Renal cortex interstitium (tissue), 15 donors: ENCODE data around the gene MGAT4C. TPM values are rescaled to one million over a fixed set of nuclear protein-coding genes. Genes with fewer than 3 reads are reported as not detected.
"Not testable (repeated sequence)": the region's sequence is repeated elsewhere in the genome, so short reads cannot be mapped to it uniquely, and the experiment has no call there.

Experiments
- DNase-seq, 11 donors: peaks; one replicate each; pipeline ENCODE4 v3.0.0-alpha.2; 2013; ENCODE audit warnings: low read depth in 9 of 11, low spot score in 4 of 11; ENCODE audit errors: extremely low read depth in 1 of 11
- long read RNA-seq, 16 experiments: transcript quantifications; one replicate each; lab custom pipeline, GENCODE V29; 2026
- polyA plus RNA-seq, 3 donors: library from polyadenylated mRNA; unstranded; fragments of 120-200 nt; gene quantifications; one replicate each; pipeline ENCODE4 v1.2.1, GENCODE V29; 2013; ENCODE audit not compliant: insufficient read length in 3 of 3

The MGAT4C gene
- 1 to 10 TPM in 2 of 3 donors, under 1 TPM in 1; 0.82 to 2.3 (median 1.4) TPM for polyA plus RNA-seq
- long read RNA-seq, donor 1 = 0 reads
- long read RNA-seq, donor 2 = 0 reads
- long read RNA-seq, donor 3 = 0 reads
- long read RNA-seq, donor 4, full-length matches to known transcripts = 1 of 1 reads
- long read RNA-seq, donor 4, partial matches to known transcripts = 0 of 1 reads
- long read RNA-seq, donor 4, other reads (novel, unspliced or antisense) = 0 of 1 reads
- long read RNA-seq, donor 5 = 0 reads
- long read RNA-seq, donor 6 = 0 reads
- long read RNA-seq, donor 7, full-length matches to known transcripts = 1 of 1 reads
- long read RNA-seq, donor 7, partial matches to known transcripts = 0 of 1 reads
- long read RNA-seq, donor 7, other reads (novel, unspliced or antisense) = 0 of 1 reads
- long read RNA-seq, donor 8, full-length matches to known transcripts = 1 of 1 reads
- long read RNA-seq, donor 8, partial matches to known transcripts = 0 of 1 reads
- long read RNA-seq, donor 8, other reads (novel, unspliced or antisense) = 0 of 1 reads
- long read RNA-seq, donor 9 = 0 reads
- long read RNA-seq, donor 10, full-length matches to known transcripts = 1 of 1 reads
- long read RNA-seq, donor 10, partial matches to known transcripts = 0 of 1 reads
- long read RNA-seq, donor 10, other reads (novel, unspliced or antisense) = 0 of 1 reads
- long read RNA-seq, donor 11 = 0 reads
- long read RNA-seq, donor 12 = 0 reads
- long read RNA-seq, donor 13 = 0 reads
- long read RNA-seq, donor 14 = 0 reads
- long read RNA-seq, donor 15 = 0 reads
- long read RNA-seq, donor 16 = 0 reads

DNA sequence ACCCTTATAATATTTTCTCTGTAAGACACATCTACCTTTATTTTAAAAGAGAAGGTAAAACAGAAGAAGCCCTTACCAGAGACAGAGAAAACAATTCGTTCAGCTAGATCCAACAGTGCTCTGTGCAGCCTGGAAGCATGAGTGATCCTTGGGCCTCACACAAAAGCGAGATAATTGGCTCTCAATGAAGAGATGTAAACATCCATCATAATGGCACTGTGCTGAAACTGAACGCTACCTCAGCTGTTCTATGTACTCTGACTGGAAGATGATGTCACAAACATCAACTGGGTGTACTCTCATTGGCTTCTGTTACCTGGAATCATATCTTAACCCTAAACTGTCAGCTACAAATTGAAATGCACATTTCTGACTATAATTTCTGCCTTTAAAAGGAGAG, at the start of gene MGAT4C:
Gene MGAT4C (minus strand): TSS at position 229 of the 400 bp plus-strand sequence.
- DNase-seq = no peak

DNA sequence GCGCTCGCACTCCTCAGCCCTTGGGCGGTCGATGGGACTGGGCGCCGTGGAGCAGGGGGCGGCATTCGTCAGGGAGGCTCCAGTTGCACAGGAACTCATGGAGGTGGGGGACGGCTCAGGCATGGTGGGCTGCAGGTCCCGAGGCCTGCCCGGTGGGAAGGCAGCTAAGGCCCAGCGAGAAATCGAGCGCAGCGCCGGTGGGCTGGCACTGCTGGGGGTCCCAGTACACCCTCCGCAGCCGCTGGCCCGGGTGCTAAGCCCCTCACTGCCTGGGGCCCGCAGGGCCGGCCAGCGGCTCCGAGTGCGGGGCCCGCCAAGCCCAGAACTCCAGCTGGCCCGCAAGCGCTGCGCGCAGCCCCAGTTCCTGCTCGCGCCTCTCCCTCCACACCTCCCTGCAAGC, 40.2 kb upstream of the MGAT4C start:
- not testable (repeated sequence) for DNase-seq

DNA sequence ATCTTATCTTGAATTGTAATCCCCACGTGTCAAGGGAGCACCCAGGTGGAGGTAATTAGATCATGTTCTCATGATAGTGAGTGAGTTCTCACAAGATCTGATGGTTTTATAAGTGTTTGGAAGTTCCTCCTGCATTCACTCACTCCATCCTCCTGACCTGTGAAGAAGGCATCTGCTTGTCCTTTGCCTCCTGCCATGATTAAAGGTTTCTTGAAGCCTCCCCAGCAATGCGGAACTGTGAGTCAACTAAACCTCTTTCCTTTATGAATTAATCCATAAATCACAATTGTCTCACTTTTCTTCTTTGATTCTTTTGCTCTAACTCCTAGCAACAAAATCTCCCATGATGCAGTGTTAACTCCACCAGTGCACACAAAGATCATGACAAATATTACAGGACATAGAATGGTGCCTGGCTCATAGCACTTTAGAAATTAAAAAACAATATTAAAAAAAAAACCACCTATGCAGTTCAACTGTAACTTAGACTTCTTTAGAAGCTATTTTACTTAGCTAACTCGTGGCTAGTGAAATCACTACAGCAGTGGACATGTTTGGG, 37.6 kb upstream of the MGAT4C start:
- no peak for DNase-seq

DNA sequence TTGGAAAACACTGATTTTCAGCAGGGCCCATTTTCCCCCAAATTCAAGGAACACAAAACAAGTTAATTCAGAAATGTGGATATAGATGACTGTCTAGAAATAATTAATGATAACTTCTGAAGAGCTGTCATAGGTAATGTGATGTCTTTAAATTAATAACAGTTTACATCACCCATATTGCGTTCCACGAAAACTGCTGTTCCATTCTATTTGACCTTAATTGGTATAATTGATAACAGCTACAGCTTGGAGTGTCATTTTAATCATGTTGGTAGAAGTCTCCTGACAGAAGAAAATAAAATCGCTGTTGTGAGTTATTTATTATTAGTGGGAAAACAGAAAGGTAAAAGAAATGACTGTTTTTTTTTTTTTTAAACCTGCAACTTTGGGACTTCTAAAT, 36.3 kb upstream of the MGAT4C start:
- DNase-seq = no peak

DNA sequence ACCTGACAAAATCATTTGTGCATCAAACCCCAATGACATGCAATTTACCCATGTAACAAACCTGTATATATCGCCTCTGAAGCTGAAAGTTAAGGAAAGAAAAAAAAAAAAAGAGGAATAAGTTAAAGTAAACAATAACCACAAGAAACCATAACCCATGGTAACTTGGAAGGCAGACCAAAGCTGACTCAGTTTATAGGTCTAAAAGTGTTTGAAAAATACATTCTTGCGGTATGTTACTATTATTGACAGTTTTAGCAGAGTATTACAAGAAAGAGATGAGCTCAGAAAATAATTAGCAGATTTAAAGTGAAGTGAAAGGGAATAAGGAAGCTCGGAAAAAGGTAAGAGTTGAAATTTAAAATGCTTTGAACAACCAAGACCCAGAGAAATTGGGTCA, 34.4 kb upstream of the MGAT4C start:
- DNase-seq = no peak

DNA sequence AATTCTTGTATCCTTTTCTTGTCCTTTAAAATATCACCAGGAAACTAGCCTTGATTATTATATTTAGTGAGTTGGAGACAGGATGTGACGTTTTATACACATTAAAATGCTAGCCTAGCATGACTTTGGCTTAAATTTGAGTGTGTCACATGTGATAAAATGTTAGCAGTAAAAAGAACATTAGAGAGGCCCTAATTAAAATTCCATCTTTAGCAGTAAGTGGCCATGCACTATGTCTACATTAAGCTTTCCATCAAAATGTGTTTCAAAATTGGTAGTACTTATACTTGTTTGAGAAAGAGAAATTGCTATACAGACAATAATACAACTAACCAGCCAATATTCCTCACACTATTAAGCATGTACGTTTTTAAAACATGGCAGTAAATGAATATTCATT, 29.9 kb upstream of the MGAT4C start:
- DNase-seq = no peak

DNA sequence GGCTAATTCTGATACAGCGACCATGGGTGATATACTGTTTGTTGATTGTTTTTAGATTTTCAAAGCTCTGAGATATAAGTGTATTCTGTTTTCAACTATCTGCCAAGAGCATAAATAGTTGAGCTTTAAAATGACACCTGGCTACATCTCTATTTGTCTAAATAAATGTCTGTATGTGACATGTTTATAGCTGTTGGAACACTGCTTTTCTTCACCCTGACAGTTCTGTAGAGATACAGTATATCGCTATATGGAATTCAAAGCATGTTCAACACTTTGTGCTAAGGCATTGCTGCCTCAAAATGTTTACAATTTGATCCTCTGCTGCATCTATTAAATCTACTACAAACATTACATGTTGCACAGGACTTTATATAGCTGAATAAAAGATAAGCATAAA, 27.4 kb upstream of the MGAT4C start:
- DNase-seq = no peak

DNA sequence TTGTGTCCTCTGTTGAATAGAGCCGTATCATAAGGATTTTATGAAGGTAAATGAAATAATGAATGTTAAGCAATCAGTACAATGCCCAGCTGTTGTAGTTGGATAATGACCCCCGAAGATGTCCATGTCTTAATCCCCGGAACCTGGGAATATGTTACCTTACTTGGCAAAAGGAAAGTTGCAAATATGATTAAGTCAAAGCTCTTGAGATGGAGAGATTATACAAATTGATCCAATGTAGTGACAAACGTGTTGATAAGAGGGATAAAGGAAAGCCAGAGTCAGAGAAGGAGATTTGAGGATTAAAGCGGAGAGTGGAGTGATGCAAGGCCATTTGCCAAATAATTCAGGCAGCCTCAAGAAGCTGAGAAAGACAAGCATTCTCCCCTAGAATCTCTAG, 19.2 kb upstream of the MGAT4C start:
- no peak for DNase-seq

DNA sequence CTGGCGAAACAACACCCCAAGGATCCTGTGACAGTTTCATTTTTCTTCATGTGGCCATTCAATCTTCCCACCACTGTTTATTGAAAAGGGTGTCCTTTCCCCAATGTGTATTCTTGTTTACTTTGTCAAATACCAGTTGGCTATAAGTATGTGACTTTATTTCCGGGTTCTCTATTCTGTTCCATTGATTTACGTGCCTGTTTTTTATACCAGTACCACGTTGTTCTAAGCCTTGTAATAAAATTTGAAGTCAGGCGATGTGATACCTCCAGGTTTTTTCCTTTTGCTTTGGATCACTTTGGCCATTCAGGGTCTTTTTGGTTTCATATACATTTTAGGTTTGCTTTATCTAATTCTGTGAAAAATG, 9.1 kb upstream of the MGAT4C start:
- DNase-seq = no peak

DNA sequence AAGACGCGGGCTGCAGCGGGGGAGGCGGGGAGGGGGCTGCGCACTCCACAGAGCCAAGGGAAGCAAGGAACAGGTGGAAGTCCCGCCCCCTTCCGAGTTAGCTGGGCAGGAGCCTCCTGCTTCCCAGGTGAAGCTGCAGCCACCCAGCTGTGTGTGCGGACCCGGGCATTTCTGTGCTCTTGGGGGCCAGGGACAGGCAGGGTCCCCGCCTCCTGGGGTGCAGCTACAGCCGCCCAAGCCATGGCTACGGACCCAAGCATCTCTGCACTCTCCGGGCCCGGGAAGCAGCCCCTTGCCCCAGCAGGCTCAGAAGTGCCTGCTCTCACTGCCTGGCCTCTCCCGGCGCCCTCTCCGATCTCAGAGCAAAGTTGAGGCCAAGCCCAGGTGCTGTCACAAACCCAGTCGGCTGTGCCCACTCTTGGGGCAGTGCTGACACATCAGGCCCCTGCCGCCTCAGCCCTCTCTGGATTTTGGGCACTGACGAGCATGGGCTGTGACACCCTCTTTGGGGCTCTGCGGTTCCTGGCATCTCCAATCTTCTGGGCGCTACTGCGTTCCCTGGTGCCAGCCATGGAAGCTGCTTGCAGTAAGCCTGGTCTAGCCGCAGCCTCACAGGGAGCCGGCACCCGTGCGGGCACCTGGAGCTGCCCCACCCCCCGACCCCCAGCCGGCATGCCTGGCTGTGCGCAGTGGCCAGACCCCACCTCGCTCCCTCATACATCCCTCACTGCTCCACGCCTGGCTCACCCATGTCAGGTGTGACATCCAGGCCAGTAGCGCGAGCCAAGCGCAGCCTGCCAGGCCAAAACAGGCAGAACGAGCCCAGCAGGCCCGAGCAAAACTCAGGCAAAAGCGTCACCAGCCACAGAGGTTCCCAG, 8.5 kb upstream of the MGAT4C start:
- DNase-seq = peak in 8 of 11 donors; percentile 16 to 36 (median 32)

DNA sequence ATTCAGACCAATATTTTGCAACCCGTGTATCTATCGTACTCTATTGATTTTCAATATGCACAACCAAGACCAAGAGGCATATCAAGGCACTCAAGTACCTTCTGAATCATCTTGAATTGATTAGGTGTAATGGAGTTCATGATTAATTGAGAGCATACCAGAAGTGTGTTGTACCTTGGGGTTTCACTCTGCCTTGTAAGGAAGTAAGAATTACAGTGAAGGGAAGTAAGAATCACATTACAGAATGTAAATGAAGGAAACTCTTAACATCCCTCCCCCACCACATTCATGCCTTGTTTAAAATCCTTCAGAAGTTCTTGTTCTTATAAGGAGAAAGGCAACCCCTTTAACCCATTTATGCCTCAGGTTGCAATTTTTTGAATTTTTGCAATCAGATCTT, 5.4 kb upstream of the MGAT4C start:
- no peak for DNase-seq

DNA sequence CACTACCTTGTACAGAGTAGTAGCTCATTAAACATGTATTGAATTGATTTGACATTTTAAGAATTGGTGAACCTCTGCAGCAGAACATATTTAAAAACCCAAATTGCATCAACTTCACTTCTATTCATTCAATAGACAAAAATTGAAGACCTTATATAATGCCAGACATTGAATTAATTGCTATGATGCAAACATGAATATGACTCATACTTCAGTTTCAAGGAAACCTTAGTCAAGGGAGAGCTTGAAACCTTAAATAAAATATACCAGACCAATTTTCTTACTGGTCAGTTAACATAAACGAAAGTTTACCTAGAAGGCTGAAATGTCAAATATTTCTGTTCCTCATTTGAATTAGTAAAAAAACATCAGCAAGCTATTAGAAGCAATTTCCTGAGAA, 5.0 kb upstream of the MGAT4C start:
- no peak for DNase-seq

DNA sequence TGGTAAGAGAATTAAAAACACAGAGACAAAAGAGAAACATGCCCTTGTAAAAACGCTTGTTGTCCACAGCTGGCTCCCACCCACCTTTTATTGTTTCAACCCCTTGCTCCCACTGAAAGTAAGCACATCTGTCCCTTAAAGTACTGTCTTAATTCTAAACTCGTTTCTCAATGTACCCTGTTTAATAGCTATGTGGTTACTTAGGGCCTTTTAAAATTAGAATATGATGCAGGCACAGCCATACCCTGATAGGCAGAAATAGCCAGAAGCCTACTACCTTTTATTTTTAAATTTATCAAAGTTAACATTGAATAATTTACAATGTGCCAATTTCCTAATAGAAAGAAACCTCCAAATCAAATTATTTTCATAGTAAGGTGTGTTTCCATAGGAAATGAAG, 4.0 kb upstream of the MGAT4C start:
- no peak for DNase-seq

DNA sequence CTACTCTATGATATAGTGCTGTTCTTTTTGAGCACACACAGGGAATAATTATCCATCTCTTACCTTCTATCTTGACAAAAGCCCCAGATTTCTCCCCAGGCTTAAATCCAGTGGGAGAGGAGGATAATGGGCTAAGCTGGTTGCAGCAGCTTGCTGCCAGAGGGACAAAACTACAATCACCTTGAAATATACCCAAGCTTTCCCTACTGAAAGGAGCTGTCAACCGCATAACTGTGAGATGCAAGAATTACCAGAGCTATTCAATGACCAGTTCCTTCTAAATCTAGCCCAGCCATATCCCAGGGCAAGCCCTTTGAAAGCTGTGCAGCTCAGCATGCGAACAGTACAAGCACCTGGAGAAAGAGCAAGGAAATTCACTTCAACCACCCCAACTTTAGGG, 943 bp upstream of the MGAT4C start:
- no peak for DNase-seq

DNA sequence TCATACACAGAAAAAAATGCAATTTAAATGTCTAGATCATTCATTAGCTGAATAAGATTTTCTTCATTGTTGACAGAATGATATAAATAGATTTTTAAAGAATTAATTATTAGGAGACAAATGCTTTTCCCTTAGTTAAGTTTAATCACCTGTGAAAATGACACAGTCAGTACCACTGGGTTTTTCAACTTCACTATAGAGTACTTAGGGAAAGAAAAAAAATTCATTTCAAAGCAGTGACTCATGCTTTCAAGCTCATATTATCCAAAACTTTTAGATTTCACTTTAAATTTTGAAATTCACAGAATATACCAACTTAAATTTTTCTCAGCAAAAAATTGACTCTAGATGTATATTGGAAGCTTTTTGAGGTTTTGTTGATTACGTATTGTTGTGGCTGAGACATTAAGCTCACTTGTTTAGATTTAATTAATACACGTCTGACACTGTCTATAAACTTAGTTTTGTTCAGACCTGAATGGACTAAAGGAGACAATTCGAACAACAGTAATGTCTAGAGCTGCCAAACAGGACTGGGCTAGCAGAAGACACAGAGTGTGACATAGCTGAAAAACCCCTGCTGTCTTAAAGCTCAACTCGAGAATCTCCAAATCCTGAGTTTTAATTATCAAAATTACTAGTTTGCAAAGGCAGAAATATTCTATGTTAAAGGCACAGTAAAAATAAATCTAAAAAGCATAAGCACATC, 1.6 kb downstream of the MGAT4C start:
- DNase-seq = no peak

DNA sequence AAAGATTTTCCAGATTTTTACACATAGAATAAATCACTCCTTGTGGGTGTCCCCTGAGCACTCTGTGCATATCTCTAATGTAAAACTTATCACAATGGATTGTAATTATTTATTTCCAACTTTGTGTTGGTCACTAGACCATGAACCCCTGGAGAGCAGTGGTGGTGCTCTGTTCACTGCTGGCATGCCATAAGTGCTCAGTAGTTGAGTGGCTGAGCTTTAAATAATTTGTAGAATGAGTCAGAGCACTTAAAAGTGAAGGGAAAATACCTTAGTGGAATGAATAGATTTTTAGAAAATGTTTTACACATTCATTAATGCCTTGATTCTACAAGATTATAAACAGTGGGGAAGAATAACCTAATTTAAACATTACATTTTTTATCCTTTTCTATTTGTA, 6.3 kb downstream of the MGAT4C start:
- DNase-seq = no peak

DNA sequence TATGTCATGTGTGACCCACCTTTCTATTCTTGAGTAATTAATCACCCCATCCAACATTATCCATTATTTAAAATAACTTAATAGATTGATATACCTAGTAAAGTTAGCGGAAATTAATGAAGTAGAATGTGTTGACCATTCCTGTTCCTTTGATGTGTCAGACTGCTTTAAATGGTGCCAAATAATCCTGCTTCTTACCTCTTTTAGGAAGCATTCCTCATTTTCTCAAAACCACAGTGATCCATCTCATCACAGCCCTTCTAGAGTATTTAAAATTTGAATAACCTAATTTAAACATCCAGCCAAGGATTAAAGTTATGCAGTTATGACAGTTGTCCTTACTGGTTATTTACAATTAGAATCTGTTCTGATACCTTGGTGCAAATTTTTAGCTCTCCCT, 6.9 kb downstream of the MGAT4C start:
- no peak for DNase-seq

DNA sequence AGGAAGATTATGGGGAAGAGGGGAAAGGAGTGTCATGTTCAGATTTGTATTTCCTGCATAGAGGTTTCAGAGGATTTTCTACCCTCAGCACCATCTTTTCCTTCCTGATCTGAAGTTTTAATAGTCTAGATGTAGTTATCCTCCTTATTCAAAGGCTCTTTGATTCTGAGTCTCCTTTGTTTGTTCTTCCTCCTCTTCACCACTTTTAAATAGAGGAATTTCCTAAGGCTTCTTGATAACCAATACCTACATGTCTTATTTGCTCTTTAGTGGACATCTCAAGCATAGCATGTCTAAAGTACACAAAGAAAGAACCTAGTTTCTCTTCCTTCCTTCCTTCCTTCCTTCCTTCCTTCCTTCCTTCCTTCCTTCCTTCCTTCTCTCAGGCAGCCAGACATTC, 8.3 kb downstream of the MGAT4C start:
- DNase-seq = no peak

DNA sequence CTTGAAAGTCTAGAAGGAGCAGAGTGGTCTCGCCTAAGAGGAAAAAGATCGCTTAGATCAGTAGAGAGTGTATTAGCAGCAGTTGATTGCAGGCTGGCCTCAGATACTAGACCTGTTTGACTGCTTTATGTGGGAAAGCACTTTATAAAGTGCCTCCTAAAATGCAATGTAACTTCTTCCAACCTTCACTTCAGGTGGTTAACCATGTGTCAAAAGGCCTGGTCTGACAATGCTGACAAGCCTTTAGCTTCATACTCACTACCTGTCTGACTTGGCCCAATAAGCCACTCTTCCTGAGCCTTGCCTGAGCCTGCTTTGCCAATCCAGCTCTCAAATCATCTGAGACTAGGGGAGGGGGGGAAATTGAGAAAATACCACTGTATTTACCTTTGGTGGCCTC, 14.6 kb downstream of the MGAT4C start:
- no peak for DNase-seq
